ENCODE measurements around the gene PAQR6.

- TF ChIP-seq POLR2A (IDR thresholded peaks at IDR 0.05) = no peak
- no peak for TF ChIP-seq CTCF (IDR thresholded peaks at IDR 0.05)
Observed at GRCh38 chr1:156248323-156248683, 447 bp upstream of the PAQR6 start.

All from lower leg skin (tissue), 3 donors.